Natural killer cell (primary cell): ENCODE results near the gene MAP2K5. TPM values are rescaled to one million over a fixed set of nuclear protein-coding genes. Genes with fewer than 3 reads are reported as not detected.

Experiments
- ATAC-seq, 3 donors: fragments of 150-1000 bp in 2 of 3; fragments of 200-7000 bp in 1 of 3; cut with Tn5 transposase; 1 replicate in 1 of 3; 2 replicates in 2 of 3; pipeline ENCODE4 v1.10.0; 2021; ENCODE audit warnings: mild to moderate bottlenecking in 2 of 3, moderate library complexity in 2 of 3
- DNase-seq, 2 donors: peaks; one replicate each; pipeline versions ENCODE4 v3.0.0 to v3.0.0-alpha.2; 2013 to 2021; ENCODE audit warnings: mixed read lengths in 1 of 2
- H3K27ac ChIP-seq: one replicate; pipeline ENCODE4 v1.5.1; 2013; ENCODE audit warnings: mild to moderate bottlenecking, low read length
- H3K27me3 ChIP-seq: one replicate; pipeline ENCODE4 v1.6.1; 2013; ENCODE audit warnings: low read length; ENCODE audit not compliant: control insufficient read depth, insufficient read depth
- H3K36me3 ChIP-seq: one replicate; pipeline ENCODE4 v1.6.1; 2013; ENCODE audit warnings: low read length; ENCODE audit not compliant: control insufficient read depth, insufficient read depth
- H3K4me1 ChIP-seq: one replicate; pipeline ENCODE4 v1.6.1; 2013; ENCODE audit warnings: low read length; ENCODE audit not compliant: control insufficient read depth, insufficient read depth
- H3K4me3 ChIP-seq: one replicate; pipeline ENCODE4 v1.5.1; 2013; ENCODE audit warnings: low read length
- H3K9me3 ChIP-seq: one replicate; pipeline ENCODE4 v1.6.1; 2013; ENCODE audit warnings: low read length; ENCODE audit not compliant: control insufficient read depth, insufficient read depth
- H3K27ac Mint-ChIP-seq, 2 donors: one replicate each; pipeline ENCODE4 v1.8.0; 2022; ENCODE audit warnings: mild to moderate bottlenecking in 2 of 2, mixed read lengths in 2 of 2, moderate library complexity in 1 of 2
- H3K27me3 Mint-ChIP-seq, 2 donors: one replicate each; pipeline ENCODE4 v1.8.0; 2022; ENCODE audit warnings: low read depth in 2 of 2, mixed read lengths in 2 of 2
- H3K36me3 Mint-ChIP-seq: one replicate; pipeline ENCODE4 v1.8.0; 2022; ENCODE audit warnings: mixed read lengths
- H3K4me1 Mint-ChIP-seq, 2 donors: one replicate each; pipeline ENCODE4 v1.8.0; 2022; ENCODE audit warnings: mixed read lengths in 2 of 2
- H3K4me3 Mint-ChIP-seq: one replicate; pipeline ENCODE4 v1.8.0; 2022; ENCODE audit warnings: mild to moderate bottlenecking, moderate library complexity, mixed read lengths
- H3K9me3 Mint-ChIP-seq, 2 donors: one replicate each; pipeline ENCODE4 v1.8.0; 2022; ENCODE audit warnings: mixed read lengths in 2 of 2
- CTCF ChIP-seq: fragments of 200-600 bp; IDR thresholded peaks from one replicate; pipeline ENCODE4 v1.8.0; 2022; ENCODE audit warnings: antibody characterized with exemption
- WGBS: methylation state at CpG from one replicate; pipeline ENCODE4 v1.1.7; 2013; ENCODE audit warnings: missing lambda C conversion rate; ENCODE audit not compliant: insufficient coverage; 5-methylcytosine and 5-hydroxymethylcytosine counted together
- intact Hi-C: fragments of 100-400 bp; cut with micrococcal nuclease; formaldehyde crosslinking; loops from one replicate; pipeline ENCODE4 v1.14.2; 2022
- total RNA-seq, 4 donors: library from RNA; stranded (reverse); fragments of 120-200 nt in 1 of 4; gene quantifications; one replicate each; pipeline versions ENCODE4 v1.2.3 to v1.2.4, GENCODE V29; 2013 to 2022

The MAP2K5 gene
- total RNA-seq, 3 donors from 2014 or later (not counting 1 experiment from before 2014, with no cell fraction given), result 25.6 to 32.6 (median 29.2) TPM

- no peak for ATAC-seq
Observed at GRCh38 chr15:67595572-67595971, 53.1 kb downstream of the MAP2K5 start.

GRCh38 chr15:67601073-67601472 lies 58.6 kb downstream of the MAP2K5 start:
- Mint-ChIP-seq H3K27ac (no peak overlapping the region), H3K27me3 (no peaks in the 10 kb centered on the region), H3K4me1 (no peaks in the 10 kb centered on the region), H3K4me3 (no peak overlapping the region), H3K36me3 (peaks cover 10% of the 10 kb centered on the region), H3K9me3 (no peaks in the 10 kb centered on the region)
- no peak overlapping the region for H3K4me3 ChIP-seq
- no peaks in the 10 kb centered on the region for H3K9me3 ChIP-seq
- ATAC-seq (no peak), DNase-seq (no peak)
- intact Hi-C loops, result no loop called here
- peaks cover 1% of the 10 kb centered on the region for H3K36me3 ChIP-seq
- no peaks in the 10 kb centered on the region for H3K27me3 ChIP-seq
- TF ChIP-seq CTCF, result no peak
- H3K4me1 ChIP-seq, result no peaks in the 10 kb centered on the region
- WGBS, result 100% methylated on average over 1 of the region's 2 CpGs
- H3K27ac ChIP-seq, result no peak overlapping the region

More at GRCh38 chr15:67595572-67595971, 53.1 kb downstream of the MAP2K5 start:
- Mint-ChIP-seq H3K27me3 (no peaks in the 10 kb centered on the region), H3K4me1 (no peaks in the 10 kb centered on the region), H3K9me3 (no peaks in the 10 kb centered on the region), H3K36me3 (peaks cover 1% of the 10 kb centered on the region), H3K27ac (no peak overlapping the region), H3K4me3 (no peak overlapping the region)
- TF ChIP-seq CTCF, result no peak
- no peak for DNase-seq
- intact Hi-C loops, result no loop called here
- H3K4me1 ChIP-seq, result no peaks in the 10 kb centered on the region
- H3K27ac ChIP-seq, result no peak overlapping the region
- H3K9me3 ChIP-seq, result no peaks in the 10 kb centered on the region
- no peak overlapping the region for H3K4me3 ChIP-seq
- no peaks in the 10 kb centered on the region for H3K27me3 ChIP-seq
- peaks cover 10% of the 10 kb centered on the region for H3K36me3 ChIP-seq

GRCh38 chr15:67603063-67603462 lies 60.6 kb downstream of the MAP2K5 start:
- no peaks in the 10 kb centered on the region for H3K9me3 ChIP-seq
- no peaks in the 10 kb centered on the region for H3K27me3 ChIP-seq
- ATAC-seq (no peak), DNase-seq (no peak)
- no peaks in the 10 kb centered on the region for H3K4me1 ChIP-seq
- Mint-ChIP-seq H3K4me1 (peaks cover 0 to 6% of the 10 kb centered on the region in 2 donors), H3K9me3 (no peaks in the 10 kb centered on the region), H3K4me3 (no peak overlapping the region), H3K27ac (no peak overlapping the region), H3K27me3 (no peaks in the 10 kb centered on the region), H3K36me3 (peaks cover 10% of the 10 kb centered on the region)
- no peak overlapping the region for H3K4me3 ChIP-seq
- no peak for TF ChIP-seq CTCF
- WGBS, result 100% methylated on average over 4 of the region's 4 CpGs
- H3K27ac ChIP-seq, result no peak overlapping the region
- H3K36me3 ChIP-seq, result peaks cover 1% of the 10 kb centered on the region
- intact Hi-C loops, result no loop called here

GRCh38 chr15:67605871-67606270 lies 63.4 kb downstream of the MAP2K5 start:
- intact Hi-C loops, result no loop called here
- no peak for ATAC-seq
- TF ChIP-seq CTCF, result no peak

More at GRCh38 chr15:67605871-67606270, 63.4 kb downstream of the MAP2K5 start:
- Histone ChIP-seq H3K4me1 (no peaks in the 10 kb centered on the region), H3K27ac (no peak overlapping the region), H3K9me3 (no peaks in the 10 kb centered on the region), H3K4me3 (no peak overlapping the region), H3K36me3 (no peaks in the 10 kb centered on the region), H3K27me3 (no peaks in the 10 kb centered on the region)
- Mint-ChIP-seq H3K9me3 (no peaks in the 10 kb centered on the region), H3K4me1 (peaks cover 0 to 6% of the 10 kb centered on the region in 2 donors), H3K27me3 (no peaks in the 10 kb centered on the region), H3K27ac (no peak overlapping the region), H3K4me3 (no peak overlapping the region), H3K36me3 (peaks cover 6% of the 10 kb centered on the region)
- DNase-seq, result no peak
- WGBS, result 100% methylated on average over 1 of the region's 2 CpGs
